Activated CD8-positive, alpha-beta memory T cell treated with anti-CD3 and anti-CD28 coated beads, Interleukin-2, amount 10 ng/mL, durations not matched to agents 7 days and 5 days (primary cell): ENCODE measurements around the gene OSBP2. TPM values are rescaled to one million over a fixed set of nuclear protein-coding genes. Genes with fewer than 3 reads are reported as not detected.

Source experiments
- ATAC-seq: fragments of 150-1000 bp; cut with Tn5 transposase; one replicate; pipeline ENCODE4 v1.10.0; 2021; ENCODE audit warnings: moderate library complexity
- CTCF ChIA-PET: fragments of 350-600 bp; sonication (Branson Sonifier 250); formaldehyde crosslinking; loops from one replicate; lab custom pipeline; 2021; ENCODE audit warnings: antibody characterized with exemption; lab: Charles Lee
- DNase-seq: peaks from one replicate; pipeline ENCODE4 v3.0.0-alpha.2; 2020
- H3K27ac Mint-ChIP-seq: one replicate; pipeline ENCODE4 v1.8.0; 2021; ENCODE audit warnings: mild to moderate bottlenecking, mixed read lengths
- H3K27me3 Mint-ChIP-seq: one replicate; pipeline ENCODE4 v1.8.0; 2021; ENCODE audit warnings: mixed read lengths
- H3K36me3 Mint-ChIP-seq: one replicate; pipeline ENCODE4 v1.8.0; 2021; ENCODE audit warnings: mild to moderate bottlenecking, mixed read lengths
- H3K4me1 Mint-ChIP-seq: one replicate; pipeline ENCODE4 v1.8.0; 2021; ENCODE audit warnings: mixed read lengths
- H3K4me3 Mint-ChIP-seq: one replicate; pipeline ENCODE4 v1.8.0; 2021; ENCODE audit warnings: mild to moderate bottlenecking, moderate library complexity, mixed read lengths
- H3K9me3 Mint-ChIP-seq: one replicate; pipeline ENCODE4 v1.8.0; 2022; ENCODE audit warnings: low read depth, mixed read lengths
- total RNA-seq, 2 experiments: library from RNA; stranded (reverse); gene quantifications; one replicate each; pipeline ENCODE4 v1.2.3, GENCODE V29; 2021

OSBP2 gene
- total RNA-seq, 2 experiments from 2014 or later = 1.7 to 4.3 TPM

GRCh38 chr22:30922151-30922611 is 227.5 kb downstream of the OSBP2 start:
- Mint-ChIP-seq H3K27me3 (no peaks in the 10 kb centered on the region), H3K36me3 (peaks cover 6% of the 10 kb centered on the region), H3K9me3 (no peaks in the 10 kb centered on the region), H3K4me1 (peaks cover 16% of the 10 kb centered on the region), H3K4me3 (peak overlapping the region; percentile 68), H3K27ac (peak overlapping the region; percentile 80)
- ATAC-seq (peak; percentile 75), DNase-seq (peak; percentile 88)
- CTCF ChIA-PET = interaction anchor here (0.6 to 4.1 kb wide), 15 partner anchors 10 to 939 kb away, joined by 3 to 30 read pairs (median 3); partner anchors contain the start of genes SELENOM and SLC35E4

DNA sequence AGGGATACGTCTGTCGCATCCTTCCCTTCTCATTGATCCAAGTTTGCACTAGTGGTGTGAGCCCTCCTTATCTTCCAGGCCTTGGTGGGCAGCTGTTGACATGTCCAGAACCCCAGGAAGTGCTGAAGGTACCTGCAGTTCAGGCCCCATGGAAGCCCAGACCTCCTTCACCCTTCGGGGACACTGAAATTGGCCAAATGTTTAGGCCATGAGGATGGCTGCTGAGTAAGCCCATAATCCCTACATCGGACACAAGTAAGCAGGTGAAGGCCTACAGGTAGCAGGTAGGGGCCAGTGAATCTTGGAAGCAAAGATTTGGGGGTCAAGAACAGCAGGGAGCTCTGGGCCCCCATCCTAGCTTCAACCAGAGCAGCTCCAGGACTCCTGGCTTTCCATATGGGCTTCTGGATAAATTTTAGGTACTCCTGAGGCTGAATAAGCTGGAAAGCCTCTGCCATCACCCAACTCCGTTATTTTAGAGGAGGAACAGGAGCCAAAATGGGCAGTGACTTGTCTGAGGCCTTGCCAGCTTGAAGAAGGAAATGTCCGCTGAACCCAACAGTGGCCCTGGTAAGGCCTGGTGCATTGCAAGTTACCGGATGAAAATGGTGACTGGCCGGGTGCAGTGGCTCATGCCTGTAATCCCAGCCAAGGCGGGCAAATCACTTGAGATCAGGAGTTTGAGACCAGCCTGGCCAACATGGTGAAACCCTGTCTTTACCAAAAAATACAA is 228.7 kb downstream of the OSBP2 start:
- CTCF ChIA-PET = interaction anchor here (0.8 to 3.4 kb wide), 3 partner anchors 45 to 184 kb away, joined by 3 to 10 read pairs (median 8); partner anchors contain the start of gene SELENOM
- Mint-ChIP-seq H3K27ac (no peak overlapping the region), H3K4me3 (no peak overlapping the region), H3K4me1 (peaks cover 16% of the 10 kb centered on the region), H3K9me3 (no peaks in the 10 kb centered on the region), H3K27me3 (no peaks in the 10 kb centered on the region), H3K36me3 (peaks cover 10% of the 10 kb centered on the region)
- ATAC-seq (no peak), DNase-seq (no peak)

GRCh38 chr22:30925667-30926066 is 231.0 kb downstream of the OSBP2 start:
- ATAC-seq = no peak
- H3K27me3 Mint-ChIP-seq = no peaks in the 10 kb centered on the region
- H3K4me3 Mint-ChIP-seq = no peak overlapping the region
- no peaks in the 10 kb centered on the region for H3K9me3 Mint-ChIP-seq
- peaks cover 13% of the 10 kb centered on the region for H3K4me1 Mint-ChIP-seq
- DNase-seq = no peak
- CTCF ChIA-PET = interaction anchor here (1.8 kb wide), 1 partner anchor 160 kb away, joined by 6 read pairs; no protein-coding TSS in a partner anchor
- no peak overlapping the region for H3K27ac Mint-ChIP-seq
- peaks cover 13% of the 10 kb centered on the region for H3K36me3 Mint-ChIP-seq

GRCh38 chr22:30926706-30927105 is 232.0 kb downstream of the OSBP2 start:
- CTCF ChIA-PET = interaction anchor here (0.9 to 1.8 kb wide), 2 partner anchors 13 to 159 kb away, joined by 3 to 6 read pairs; no protein-coding TSS in a partner anchor
- H3K9me3 Mint-ChIP-seq = no peaks in the 10 kb centered on the region
- no peak overlapping the region for H3K27ac Mint-ChIP-seq
- no peaks in the 10 kb centered on the region for H3K27me3 Mint-ChIP-seq
- H3K36me3 Mint-ChIP-seq = peaks cover 20% of the 10 kb centered on the region
- ATAC-seq (no peak), DNase-seq (no peak)
- H3K4me3 Mint-ChIP-seq = no peak overlapping the region
- H3K4me1 Mint-ChIP-seq = peaks cover 6% of the 10 kb centered on the region

DNA sequence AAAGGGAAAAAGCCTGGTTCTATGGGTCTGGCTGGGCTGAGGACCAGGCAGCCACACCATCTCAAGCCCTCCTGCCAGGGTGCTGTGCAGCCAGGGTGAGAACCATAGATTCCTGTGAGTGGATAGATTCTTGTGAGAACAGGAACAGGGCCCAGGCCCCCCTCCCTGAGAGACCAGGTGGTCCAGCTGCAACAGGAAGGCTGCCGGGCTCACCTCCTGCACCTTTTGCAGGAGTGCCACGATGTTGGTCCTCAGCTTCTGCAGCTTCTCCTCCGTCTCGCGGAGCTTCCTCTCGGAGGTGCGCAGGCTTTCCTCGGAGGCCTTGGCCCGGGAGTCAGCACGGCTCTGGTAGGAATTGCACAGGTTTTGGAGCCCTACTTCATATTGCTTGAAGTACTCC is 233.1 kb downstream of the OSBP2 start:
- peaks cover 20% of the 10 kb centered on the region for H3K36me3 Mint-ChIP-seq
- no peaks in the 10 kb centered on the region for H3K9me3 Mint-ChIP-seq
- no peak overlapping the region for H3K4me3 Mint-ChIP-seq
- H3K4me1 Mint-ChIP-seq = no peaks in the 10 kb centered on the region
- no peaks in the 10 kb centered on the region for H3K27me3 Mint-ChIP-seq
- ATAC-seq = no peak
- H3K27ac Mint-ChIP-seq = no peak overlapping the region
- CTCF ChIA-PET = no interaction called here
- no peak for DNase-seq

GRCh38 chr22:30928401-30928800 is 233.7 kb downstream of the OSBP2 start:
- Mint-ChIP-seq H3K27ac (peak overlapping the region; percentile 13), H3K36me3 (peaks cover 24% of the 10 kb centered on the region), H3K9me3 (no peaks in the 10 kb centered on the region), H3K27me3 (no peaks in the 10 kb centered on the region), H3K4me3 (no peak overlapping the region), H3K4me1 (no peaks in the 10 kb centered on the region)
- no peak for ATAC-seq
- no peak for DNase-seq
- CTCF ChIA-PET = no interaction called here

DNA sequence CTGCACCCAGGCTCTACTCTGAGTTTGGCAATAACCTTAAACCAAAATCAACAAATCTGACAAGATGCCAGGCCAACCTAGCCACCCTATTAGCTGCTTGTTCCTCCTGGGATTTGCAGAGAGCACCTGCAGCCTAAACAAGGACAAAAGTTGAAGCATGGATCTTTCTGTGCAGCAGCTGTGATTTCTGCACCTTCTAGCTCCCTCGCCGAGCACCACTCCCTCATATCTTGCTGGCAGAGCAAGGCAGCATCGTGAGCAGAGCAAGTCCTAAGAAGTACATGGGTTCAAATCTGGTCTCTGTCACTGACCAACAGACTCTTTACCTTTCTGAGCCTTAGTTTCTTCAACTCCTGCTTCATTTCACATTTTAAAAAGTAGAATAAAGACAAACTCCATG is 235.6 kb downstream of the OSBP2 start:
- Mint-ChIP-seq H3K27me3 (no peaks in the 10 kb centered on the region), H3K36me3 (peaks cover 35% of the 10 kb centered on the region), H3K4me1 (no peaks in the 10 kb centered on the region), H3K9me3 (no peaks in the 10 kb centered on the region), H3K27ac (no peak overlapping the region), H3K4me3 (no peak overlapping the region)
- CTCF ChIA-PET = no interaction called here
- no peak for DNase-seq
- no peak for ATAC-seq

- Mint-ChIP-seq H3K4me3 (no peak overlapping the region), H3K9me3 (no peaks in the 10 kb centered on the region), H3K27ac (peak overlapping the region; percentile 13), H3K27me3 (no peaks in the 10 kb centered on the region), H3K36me3 (peaks cover 46% of the 10 kb centered on the region), H3K4me1 (no peaks in the 10 kb centered on the region)
- DNase-seq = no peak
- CTCF ChIA-PET = interaction anchor here (1.0 kb wide), 1 partner anchor 10 kb away, joined by 5 read pairs; no protein-coding TSS in a partner anchor
- ATAC-seq = no peak
Observed at GRCh38 chr22:30931541-30932300, 237.0 kb downstream of the OSBP2 start.

- no peaks in the 10 kb centered on the region for H3K9me3 Mint-ChIP-seq
- ATAC-seq = no peak
- no peak overlapping the region for H3K4me3 Mint-ChIP-seq
- CTCF ChIA-PET = interaction anchor here (1.0 kb wide), 1 partner anchor 11 kb away, joined by 5 read pairs; no protein-coding TSS in a partner anchor
- no peak for DNase-seq
- H3K4me1 Mint-ChIP-seq = no peaks in the 10 kb centered on the region
- peaks cover 50% of the 10 kb centered on the region for H3K36me3 Mint-ChIP-seq
- H3K27me3 Mint-ChIP-seq = no peaks in the 10 kb centered on the region
- H3K27ac Mint-ChIP-seq = no peak overlapping the region
Observed at GRCh38 chr22:30932661-30933060, 238.0 kb downstream of the OSBP2 start.

- no peak for DNase-seq
- CTCF ChIA-PET = no interaction called here
Observed at GRCh38 chr22:30933457-30933856, 238.8 kb downstream of the OSBP2 start.

DNA sequence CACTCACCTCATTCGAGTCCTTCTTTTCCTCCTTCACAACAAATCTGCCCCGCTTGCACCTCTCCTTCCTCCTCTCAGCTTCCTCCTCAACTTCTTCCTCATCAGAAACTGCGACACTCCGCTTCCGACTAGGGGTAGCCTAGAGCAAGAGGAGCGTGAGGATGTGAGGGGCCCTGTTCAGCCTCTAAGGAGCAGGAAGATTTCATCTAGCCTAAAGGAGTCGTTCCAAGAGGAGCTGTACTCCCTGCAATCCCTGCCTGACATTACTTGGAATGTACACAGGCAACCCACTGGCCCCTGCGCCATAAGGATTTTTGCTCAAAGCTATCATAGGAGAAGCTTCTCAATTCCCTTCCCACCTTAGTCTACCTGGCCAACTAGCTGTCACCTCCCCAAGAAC is 239.4 kb downstream of the OSBP2 start:
- peaks cover 56% of the 10 kb centered on the region for H3K36me3 Mint-ChIP-seq
- no peak for ATAC-seq
- CTCF ChIA-PET = no interaction called here

More at GRCh38 chr22:30933457-30933856, 238.8 kb downstream of the OSBP2 start:
- H3K4me1 Mint-ChIP-seq = no peaks in the 10 kb centered on the region
- no peaks in the 10 kb centered on the region for H3K9me3 Mint-ChIP-seq
- peaks cover 53% of the 10 kb centered on the region for H3K36me3 Mint-ChIP-seq
- no peak for ATAC-seq
- no peak overlapping the region for H3K4me3 Mint-ChIP-seq
- no peaks in the 10 kb centered on the region for H3K27me3 Mint-ChIP-seq
- no peak overlapping the region for H3K27ac Mint-ChIP-seq

DNA sequence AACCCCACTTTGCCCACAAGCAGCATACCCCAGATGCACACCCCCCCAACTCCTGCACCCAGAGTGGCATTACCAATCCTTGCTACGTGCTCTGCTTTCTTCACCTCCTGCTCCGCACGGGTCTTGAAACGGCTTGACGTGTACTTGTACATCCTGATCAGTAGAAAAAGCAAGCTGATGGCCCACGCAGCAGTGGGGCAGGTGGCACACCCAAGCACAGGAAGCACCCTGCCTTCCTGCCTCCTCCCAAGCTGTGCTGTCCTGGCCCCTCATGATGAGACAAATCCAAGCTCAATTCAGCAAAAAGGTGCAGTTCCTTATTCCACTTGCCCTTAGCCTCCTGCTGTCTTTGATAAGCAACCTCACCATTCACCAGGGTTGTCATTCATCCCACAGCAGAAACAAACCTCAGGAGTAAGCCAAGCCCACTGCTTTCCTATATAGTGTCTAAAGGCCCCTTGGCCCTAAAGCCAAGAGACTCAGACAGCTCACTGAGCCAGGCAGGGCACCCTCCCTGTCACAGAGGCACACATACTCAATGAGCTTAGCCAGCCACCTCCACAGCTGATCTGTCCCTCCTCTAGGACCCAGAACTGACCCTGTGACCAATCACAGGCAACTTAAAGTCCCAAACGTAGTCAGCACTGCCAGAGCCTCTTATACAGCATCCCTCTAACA is 246.2 kb downstream of the OSBP2 start:
- peak overlapping the region; percentile 77 for H3K27ac Mint-ChIP-seq
- H3K4me3 Mint-ChIP-seq = peak overlapping the region; percentile 14
- H3K27me3 Mint-ChIP-seq = no peaks in the 10 kb centered on the region
- H3K36me3 Mint-ChIP-seq = peaks cover 71% of the 10 kb centered on the region
- H3K4me1 Mint-ChIP-seq = peaks cover 54% of the 10 kb centered on the region
- ATAC-seq = peak; percentile 34
- no peaks in the 10 kb centered on the region for H3K9me3 Mint-ChIP-seq
- peak; percentile 50 for DNase-seq
- CTCF ChIA-PET = interaction anchor here (1.0 to 1.5 kb wide), 5 partner anchors 14 to 306 kb away, joined by 3 to 6 read pairs (median 3); partner anchors contain the start of genes MORC2, SLC35E4 and TUG1

More for the DNA sequence above, 239.4 kb downstream of the OSBP2 start:
- Mint-ChIP-seq H3K27me3 (no peaks in the 10 kb centered on the region), H3K27ac (no peak overlapping the region), H3K4me1 (no peaks in the 10 kb centered on the region), H3K9me3 (no peaks in the 10 kb centered on the region), H3K4me3 (no peak overlapping the region)
- no peak for DNase-seq

GRCh38 chr22:30941363-30941740 is 246.7 kb downstream of the OSBP2 start:
- peaks cover 60% of the 10 kb centered on the region for H3K4me1 Mint-ChIP-seq
- peak overlapping the region; percentile 77 for H3K27ac Mint-ChIP-seq
- no peak overlapping the region for H3K4me3 Mint-ChIP-seq

More at GRCh38 chr22:30941363-30941740, 246.7 kb downstream of the OSBP2 start:
- CTCF ChIA-PET = interaction anchor here (1.0 to 1.8 kb wide), 4 partner anchors 28 to 306 kb away, joined by 3 to 5 read pairs (median 4); partner anchors contain the start of genes MORC2, SLC35E4 and TUG1
- peaks cover 71% of the 10 kb centered on the region for H3K36me3 Mint-ChIP-seq
- H3K27me3 Mint-ChIP-seq = no peaks in the 10 kb centered on the region
- H3K9me3 Mint-ChIP-seq = no peaks in the 10 kb centered on the region
- ATAC-seq = no peak
- no peak for DNase-seq
